GM18505 (cell line): ENCODE results near the gene HS1BP3.
A peak's percentile ranks its signal among the peaks of the same experiment; 100 is the strongest.

Experiments
- ATAC-seq: cut with Tn5 transposase; IDR thresholded peaks from one replicate; pipeline ENCODE4 v1.9.1; 2021; ENCODE audit not compliant: unreplicated experiment
- POLR2A ChIP-seq: IDR thresholded peaks from 4 replicates; pipeline ENCODE4 v1.6.1; 2011; ENCODE audit warnings: borderline replicate concordance; ENCODE audit not compliant: insufficient read depth, insufficient read length; ENCODE audit errors: extremely low read depth

HS1BP3 gene

DNA sequence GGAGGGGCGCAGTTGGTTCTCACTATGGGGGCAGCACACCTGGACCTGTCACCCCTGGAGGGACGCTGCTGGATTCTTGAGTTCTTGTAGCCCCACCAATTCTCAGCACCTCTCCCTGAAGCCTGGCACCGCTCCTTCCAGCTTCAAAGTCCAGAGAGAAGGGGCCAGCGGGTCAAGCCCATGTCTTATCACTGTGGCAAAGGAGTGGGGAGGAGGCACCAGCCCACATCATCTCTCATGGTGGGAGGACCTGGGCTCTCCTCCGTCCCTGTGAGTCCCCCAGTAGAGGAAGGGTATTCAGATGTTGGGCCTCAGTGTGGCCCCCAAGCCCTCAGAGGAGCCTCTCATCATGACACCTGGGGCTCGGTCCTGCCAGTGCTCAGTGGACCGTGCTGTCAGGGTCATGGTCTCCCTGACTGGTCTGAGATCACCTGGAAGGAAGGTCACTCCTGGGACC, 67.4 kb downstream of the HS1BP3 start:
- TF ChIP-seq POLR2A, result no peak
- ATAC-seq, result no peak

DNA sequence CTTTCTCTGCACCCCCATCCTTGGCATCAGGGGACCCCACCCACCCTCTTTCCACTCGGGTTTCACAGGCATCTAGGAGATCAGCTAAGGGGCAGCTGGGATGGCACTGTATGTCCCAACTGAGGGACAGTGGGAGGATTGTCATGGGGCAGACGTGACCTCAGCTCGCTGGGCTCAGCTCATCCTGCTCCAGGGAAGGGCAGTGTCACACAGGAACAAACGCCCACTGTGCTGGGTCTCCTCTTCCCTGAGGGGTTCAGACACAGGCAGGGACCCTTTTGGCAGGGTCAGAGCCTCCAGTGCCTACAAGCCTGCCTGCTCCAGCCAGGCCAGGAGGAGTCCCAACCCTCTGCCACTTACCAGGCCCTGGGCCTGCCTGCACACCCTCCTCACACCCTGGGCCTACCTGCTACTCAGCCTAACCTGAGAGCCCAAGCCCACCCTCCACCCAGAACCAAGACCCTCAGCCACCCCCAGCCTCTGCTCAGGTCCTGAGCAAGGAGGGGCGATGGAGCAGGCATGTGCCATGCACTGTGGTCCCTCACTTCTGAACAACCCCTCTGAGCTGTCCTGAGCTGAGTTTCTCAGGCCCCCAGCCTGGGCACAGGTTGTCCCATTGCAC, 68.2 kb downstream of the HS1BP3 start:
- no peak for TF ChIP-seq POLR2A
- no peak for ATAC-seq

DNA sequence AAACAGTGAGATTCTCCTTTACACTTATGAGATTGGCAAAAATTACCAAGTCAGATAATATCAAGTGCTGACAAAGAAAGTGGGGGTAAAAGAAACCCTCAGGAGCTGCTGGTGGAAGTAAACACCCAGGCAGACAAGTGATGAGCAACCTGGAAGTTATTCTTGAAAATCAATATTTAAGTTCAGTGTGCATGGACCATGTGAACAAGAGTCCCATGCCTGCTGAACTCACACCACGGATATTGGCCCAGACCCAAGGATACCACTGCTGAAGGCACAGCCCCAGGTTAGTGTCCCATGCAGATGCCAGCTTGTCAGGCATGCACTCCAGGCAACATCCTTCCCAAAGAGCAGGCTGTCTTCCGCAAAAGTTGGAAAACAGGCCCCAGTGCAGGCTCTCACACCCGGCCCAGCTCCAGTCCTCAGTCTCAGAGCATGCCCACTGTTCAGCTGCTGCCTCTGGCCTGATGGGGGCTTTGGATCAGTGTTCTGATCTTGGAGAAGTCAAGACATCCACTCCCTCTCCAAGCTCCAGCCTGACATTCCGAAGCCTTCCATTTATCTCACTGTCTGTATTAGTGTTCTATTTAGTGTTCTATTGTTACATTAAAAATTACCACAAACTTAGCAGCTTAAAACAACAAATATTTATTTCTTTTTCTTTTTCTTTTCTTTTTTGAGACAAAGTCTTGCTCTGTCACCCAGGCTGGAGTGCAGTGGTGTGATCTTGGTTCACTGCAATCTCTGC, 70.0 kb downstream of the HS1BP3 start:
- no peak for ATAC-seq
- TF ChIP-seq POLR2A, result no peak

DNA sequence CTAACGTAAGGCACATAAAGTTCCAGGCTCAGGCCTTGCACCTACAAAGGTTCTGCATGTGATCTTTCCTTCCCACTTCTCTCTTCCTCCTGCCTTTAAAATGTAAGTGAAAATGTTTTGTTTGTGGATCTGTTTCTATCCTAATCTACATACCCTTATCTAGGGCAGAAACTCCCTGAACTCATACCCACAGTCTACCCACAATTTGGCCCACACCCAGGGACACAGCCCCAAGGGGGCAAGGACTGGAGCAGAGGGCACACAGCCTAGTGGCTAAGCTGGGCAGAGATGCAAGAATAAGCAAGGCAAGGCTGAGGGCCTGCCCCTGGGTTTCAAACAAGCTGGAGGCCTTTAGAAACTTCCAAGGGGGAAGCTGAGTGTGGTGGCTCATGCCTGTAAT, 71.0 kb downstream of the HS1BP3 start:
- TF ChIP-seq POLR2A, result no peak

DNA sequence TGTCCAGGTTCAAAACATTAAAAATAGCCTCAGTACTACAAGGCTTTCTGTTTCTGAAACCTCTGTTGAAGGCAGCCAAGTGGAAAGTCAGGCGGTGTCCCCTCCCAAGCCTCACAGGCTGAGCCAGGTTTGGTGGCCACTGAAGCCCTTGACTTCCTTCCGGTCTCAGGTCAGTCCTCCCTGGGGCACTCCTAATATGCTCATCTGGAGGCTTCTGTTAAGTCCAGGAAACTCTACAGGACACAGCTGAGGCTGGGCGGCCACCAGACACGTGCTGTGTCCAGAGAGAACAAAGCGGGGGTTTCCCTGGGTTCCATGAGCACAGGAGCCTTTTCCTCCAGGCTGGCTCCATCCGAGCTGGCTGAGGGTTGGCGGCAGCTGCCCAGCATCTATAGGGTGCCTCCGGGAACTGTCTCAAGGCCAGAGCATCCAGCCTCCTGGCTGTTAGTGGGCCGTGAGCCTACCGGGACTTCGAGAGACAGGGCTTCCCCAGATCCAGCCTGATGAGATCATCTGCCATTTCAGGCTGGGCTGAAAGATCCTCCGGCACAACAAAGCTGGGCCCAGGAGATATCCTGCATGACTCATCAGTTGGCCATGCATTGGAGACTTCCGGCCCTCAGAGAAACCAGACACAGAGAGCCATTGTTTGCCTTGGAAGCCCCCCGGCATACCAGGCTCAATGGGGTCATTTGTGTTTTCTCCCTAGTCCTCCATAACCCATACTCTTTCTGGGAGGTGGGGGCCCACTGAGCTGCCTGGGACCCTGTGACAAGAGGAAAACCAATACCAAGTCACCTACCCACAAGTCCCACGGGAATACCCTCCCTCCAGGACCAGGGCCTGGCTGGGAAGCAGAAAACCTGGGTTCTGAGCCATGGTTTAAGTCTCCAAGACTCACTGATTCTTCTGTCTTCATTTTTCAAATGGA, 71.7 kb downstream of the HS1BP3 start:
- peak; percentile 65 for ATAC-seq
- TF ChIP-seq POLR2A, result peak; percentile 44

More for the DNA sequence above, 71.0 kb downstream of the HS1BP3 start:
- ATAC-seq, result no peak

DNA sequence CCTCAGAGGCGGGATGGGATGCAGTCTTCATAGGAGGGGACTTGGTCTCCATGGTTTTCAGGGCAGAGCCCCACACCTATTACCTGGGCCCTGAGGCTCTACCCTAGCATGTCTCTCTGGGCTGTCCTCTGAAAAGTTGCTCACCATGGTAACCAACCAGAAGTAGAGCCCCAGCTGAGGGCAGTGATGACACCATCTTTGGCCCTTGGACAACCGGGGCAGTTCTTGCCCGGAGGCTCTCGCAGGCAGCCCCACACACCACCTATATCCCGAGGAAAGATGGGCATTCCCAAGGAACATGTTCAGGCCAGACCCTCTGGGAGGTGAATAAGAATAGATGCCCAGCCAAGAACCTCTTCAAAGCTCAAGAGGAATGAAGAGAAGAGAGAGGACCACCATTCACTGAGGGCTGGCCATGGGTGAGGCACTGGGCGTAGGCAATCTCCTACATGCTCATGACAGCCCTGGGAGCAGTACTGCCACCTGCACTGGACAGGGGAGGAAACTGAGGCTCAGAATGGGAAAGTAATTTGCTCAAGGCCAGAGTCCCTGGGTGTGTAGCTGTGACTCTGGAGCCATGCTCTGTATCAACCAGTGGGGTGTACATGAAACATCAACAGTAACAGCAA, 72.5 kb downstream of the HS1BP3 start:
- TF ChIP-seq POLR2A, result no peak
- ATAC-seq, result no peak

DNA sequence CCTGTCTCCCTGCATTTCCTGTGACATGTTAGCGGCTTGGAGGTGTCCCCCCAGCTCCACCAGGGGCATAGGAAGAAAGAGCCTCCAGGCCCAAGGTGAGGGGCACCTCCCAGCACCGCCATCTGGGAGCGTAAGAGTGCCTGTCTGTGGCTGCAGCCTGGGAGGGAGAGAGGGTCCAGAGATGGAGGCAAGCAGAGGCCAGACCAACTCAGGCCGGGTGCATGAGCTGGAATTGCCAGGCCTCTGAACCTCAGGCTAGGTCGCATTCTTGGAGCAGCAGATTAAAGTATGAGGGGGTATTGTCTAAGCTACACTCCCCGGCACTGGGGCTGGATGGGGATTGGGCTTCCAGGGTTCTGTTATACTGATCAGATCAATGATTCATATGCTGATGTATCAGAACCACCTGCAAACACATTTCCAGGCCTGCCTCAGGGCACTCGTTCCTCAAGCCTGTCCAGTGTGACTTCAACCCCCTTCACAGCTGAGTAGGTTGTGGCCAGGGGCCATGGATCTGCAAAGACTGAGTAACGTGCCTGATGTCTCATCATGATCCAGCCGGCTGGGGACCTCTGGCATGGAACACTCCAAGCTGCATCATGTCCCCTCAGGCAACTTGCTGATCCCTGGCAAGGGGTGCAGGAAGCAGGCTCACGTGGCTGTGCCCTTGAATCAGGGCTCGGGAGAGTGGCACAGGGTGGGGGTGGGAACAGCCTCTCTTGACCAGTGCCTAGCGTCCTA, 73.2 kb downstream of the HS1BP3 start:
- ATAC-seq, result no peak
- no peak for TF ChIP-seq POLR2A

DNA sequence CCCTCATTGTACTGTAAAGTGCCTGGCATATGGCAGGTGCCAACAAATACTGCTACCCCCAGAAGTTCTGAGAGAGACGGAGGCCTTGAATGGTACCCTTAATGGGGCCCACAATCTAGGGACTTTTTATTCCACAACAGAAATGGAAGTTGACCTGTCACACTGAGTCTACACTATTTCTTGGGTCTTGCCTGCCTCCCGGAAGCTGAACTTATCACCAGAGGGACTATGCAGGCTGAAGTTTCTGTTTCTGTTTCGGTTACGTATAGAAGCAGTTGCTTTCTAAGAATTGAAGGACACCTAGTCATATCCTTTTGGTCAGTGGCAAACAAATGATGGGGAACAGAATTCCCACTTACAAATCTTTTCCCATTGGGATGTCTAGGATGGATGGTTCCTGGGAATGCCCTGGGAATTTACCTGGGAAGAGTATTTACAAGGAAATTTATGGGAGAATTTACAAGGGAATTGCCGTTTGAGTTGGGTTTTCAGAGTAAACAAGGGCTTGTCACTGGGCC, 74.2 kb downstream of the HS1BP3 start:
- no peak for TF ChIP-seq POLR2A
- ATAC-seq, result peak; percentile 63

DNA sequence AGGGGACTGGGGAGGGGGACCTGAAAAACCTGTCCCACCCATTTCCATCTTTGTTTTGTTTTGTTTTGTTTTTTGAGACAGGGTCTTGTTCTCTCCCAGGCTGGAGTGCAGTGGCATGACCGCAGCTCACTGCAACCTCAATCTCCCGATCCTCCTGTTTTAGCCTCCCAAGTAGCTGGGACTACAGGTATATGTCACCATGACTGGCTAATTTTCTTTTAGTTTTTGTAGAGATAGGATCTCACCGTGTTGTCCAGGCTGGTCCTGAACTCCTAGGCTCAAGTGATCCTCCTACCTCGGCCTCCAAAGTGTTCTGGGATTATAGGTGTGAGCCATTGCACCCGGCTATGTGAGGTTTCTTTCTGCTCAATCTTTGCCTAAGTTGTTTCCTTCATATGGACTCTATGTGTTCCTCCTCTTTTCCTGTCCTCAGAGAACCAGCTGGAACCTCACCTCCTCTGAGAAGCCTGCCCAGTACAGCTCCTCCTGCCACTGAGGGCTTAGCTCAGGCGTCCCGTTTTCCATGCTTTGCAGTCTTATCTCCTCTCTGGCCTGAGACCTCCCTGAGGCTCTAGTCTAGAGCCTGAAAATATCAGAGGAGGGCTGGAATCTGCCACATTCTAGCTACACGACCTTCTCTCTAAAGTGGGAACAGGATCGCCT, 74.8 kb downstream of the HS1BP3 start:
- TF ChIP-seq POLR2A, result no peak
- ATAC-seq, result no peak

DNA sequence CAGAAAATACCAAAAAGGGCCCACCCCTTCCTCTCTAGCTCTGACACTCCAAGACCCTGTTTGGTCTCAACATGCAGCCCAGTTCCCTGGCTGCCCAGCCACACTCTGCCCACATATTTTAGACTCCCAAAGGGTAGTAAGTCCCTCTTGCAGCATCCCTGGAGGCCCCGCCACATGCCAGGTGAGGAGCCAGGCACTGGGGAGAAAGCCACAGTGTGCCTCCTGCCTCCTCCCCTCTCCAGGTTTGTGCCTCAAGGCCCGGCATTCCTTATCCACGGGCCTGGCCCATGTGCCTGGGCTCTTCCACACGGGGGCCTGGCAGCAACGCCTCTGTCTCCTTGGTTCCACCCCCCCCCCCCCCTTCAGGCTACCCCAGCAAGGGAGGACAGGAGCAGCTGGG, 75.5 kb downstream of the HS1BP3 start:
- ATAC-seq, result no peak
- TF ChIP-seq POLR2A, result no peak

DNA sequence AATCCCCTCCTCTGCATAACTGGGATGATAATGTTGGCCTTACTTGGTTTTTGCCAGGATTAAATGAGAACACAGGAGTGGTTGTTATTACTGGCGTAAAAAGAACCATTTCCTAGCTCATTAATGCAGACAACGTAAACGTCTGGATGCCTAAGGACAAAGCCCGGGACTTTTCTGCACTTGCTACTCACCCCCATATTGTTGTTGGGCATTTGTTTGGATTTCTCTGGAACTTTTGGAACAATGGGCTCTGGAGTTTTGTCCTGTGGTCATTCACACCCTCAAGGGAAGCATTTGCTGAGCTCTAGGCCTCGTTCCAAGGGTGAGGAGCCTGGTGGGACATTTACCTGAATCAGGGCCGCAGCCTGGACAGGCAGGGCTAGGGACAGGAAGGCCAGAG, 76.0 kb downstream of the HS1BP3 start:
- TF ChIP-seq POLR2A, result no peak
- no peak for ATAC-seq
